Heart left ventricle (tissue), 13 donors: ENCODE data around the gene RAPGEF5.

Experiments
- CTCF ChIP-seq, 12 donors: fragments of 200-600 bp; sonication (generic) in 4 of 12; IDR thresholded peaks; one replicate each; pipeline versions ENCODE4 v1.5.0 to v1.8.0; 2018 to 2022; ENCODE audit warnings: antibody characterized with exemption in 12 of 12, mild to moderate bottlenecking in 5 of 12
- POLR2A ChIP-seq, 2 donors: fragments of 450-650 bp; IDR thresholded peaks; one replicate each; pipeline ENCODE4 v1.6.1; 2017; ENCODE audit warnings: antibody characterized with exemption in 2 of 2, mild to moderate bottlenecking in 2 of 2, moderate library complexity in 2 of 2
- donor health status: ischemic (EF 13 %, LVEDD 7.1; RV severe dilation, severe dysfunction).
- donor health status: DM: no; HTN: yes; CAD: no.
- donor health status: DM: no; HTN: no; CAD: no.
- donor health status: ischemic (EF 25% LVEDD 6.9; RV normal size, moderate dysfunction).
- donor health status: ischemic (EF 25% LVEDD 5.7; RV mildly dilated, moderate dysfunction).
- donor health status: ischemic (EF 35%, LVEDD 5.7; RV mildly dilated, moderate dysfunction).
- donor health status: nonischemic (EF 11% LVEDD 7.7; RV severe dilation, severe dysfunction).
- donor health status: DM: yes; HTN: yes; CAD: no.
- donor health status: PGD.
- donor health status: ischemic (EF 29% LVEDD 5.4; RV normal size, mild dysfunction).
- donor health status: nonischemic (EF 23%, LVEDD 6.1; RV moderate dilation, normal function).

DNA sequence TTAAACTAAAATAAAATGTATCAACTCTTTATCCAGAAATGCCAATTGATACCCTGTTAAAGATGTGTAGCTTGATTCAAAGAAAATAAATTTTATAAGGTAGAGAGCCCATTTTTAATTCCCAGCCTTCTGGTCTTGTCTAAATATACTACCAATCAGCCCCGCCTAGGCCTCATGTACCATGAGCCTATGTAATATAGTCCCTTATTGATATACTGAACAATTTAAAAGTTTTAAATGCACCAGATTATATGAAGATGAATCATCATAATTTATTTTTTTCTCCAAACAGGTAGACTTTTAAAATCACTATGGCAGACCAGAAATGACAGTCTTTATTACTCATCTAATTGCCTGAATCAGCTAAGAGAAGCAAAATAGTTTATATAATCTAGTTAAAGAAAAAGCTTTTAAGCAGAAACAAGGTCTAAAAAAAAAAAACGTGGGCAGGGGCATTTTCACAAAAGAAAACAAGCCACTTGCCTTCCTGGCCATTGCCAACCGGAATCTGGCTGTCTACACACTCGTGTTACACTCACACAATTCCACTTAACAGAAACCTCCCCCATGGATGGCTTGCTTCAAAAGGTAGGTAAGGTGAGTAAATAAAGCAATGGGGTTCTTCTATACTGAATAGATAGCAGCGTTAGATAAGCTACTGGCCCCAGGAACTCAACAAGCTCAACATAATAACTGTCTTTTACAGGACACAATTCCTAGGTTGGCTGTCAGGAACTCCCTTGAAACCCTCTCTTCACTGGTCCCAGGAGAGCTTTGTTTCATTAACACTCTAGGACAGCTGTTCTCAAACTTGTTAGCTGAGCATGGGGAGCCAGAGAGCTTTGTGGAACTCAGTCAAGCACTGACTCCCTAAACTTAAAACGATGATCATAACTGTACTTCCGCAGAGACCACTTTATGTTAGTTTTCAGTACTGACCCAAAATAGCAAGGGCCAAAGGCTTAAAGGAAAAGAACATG lies 37.2 kb downstream of the RAPGEF5 start:
- no peak for TF ChIP-seq CTCF (IDR thresholded peaks at IDR 0.05)
- TF ChIP-seq POLR2A (IDR thresholded peaks at IDR 0.05), result no peak
